HepG2 (cell line): ENCODE data around the gene CLEC19A. TPM values are rescaled to one million over a fixed set of nuclear protein-coding genes. Genes with fewer than 3 reads are reported as not detected.
A peak's percentile ranks its signal among the peaks of the same experiment; 100 is the strongest.

Experiments used
- BRD4 ChIP-seq: sonication (generic); formaldehyde crosslinking; IDR thresholded peaks from 2 replicates; pipeline ENCODE4 v1.4.0; 2020; ENCODE audit warnings: missing genetic modification reagents
- EED ChIP-seq: sonication (generic); formaldehyde crosslinking; IDR thresholded peaks from 2 replicates; pipeline ENCODE4 v1.5.0; 2020; ENCODE audit warnings: mild to moderate bottlenecking, missing genetic modification reagents
- FOSL1 ChIP-seq: sonication (generic); formaldehyde crosslinking; IDR thresholded peaks from 2 replicates; pipeline ENCODE4 v1.9.0; 2021; ENCODE audit warnings: missing genetic modification reagents, borderline replicate concordance
- NR2F1 ChIP-seq, 2 experiments: fragments of 450-650 bp in 1 of 2; formaldehyde crosslinking in 1 of 2; IDR thresholded peaks; 2 replicates each; pipeline versions ENCODE4 v1.5.0 to v1.6.1; 2016 to 2020; ENCODE audit warnings: mild to moderate bottlenecking in 1 of 2, missing compliant biosample characterization in 1 of 2, missing genetic modification reagents in 1 of 2, moderate library complexity in 1 of 2
- REL ChIP-seq: sonication (generic); formaldehyde crosslinking; conservative IDR thresholded peaks from 2 replicates; pipeline ENCODE4 v1.8.0; 2022; ENCODE audit warnings: mild to moderate bottlenecking, missing genetic modification reagents, moderate library complexity
- XBP1 ChIP-seq: sonication (generic); formaldehyde crosslinking; IDR thresholded peaks from 2 replicates; pipeline ENCODE4 v1.5.0; 2020; ENCODE audit warnings: missing genetic modification reagents
- ZNF124 ChIP-seq: sonication (generic); formaldehyde crosslinking; IDR thresholded peaks from 2 replicates; pipeline ENCODE4 v1.4.0; 2020; ENCODE audit warnings: missing genetic modification reagents
- ZNF781 ChIP-seq: sonication (generic); formaldehyde crosslinking; IDR thresholded peaks from 2 replicates; pipeline ENCODE4 v1.5.1; 2020; ENCODE audit warnings: borderline replicate concordance, mild to moderate bottlenecking, missing genetic modification reagents; ENCODE audit errors: not compliant biosample characterization
- polyA plus RNA-seq, 8 experiments: library from polyadenylated mRNA; depleted of rRNA in 3 of 8; stranded (reverse) in 7 of 8; unstranded in 1 of 8; fragments of >200 nt; fragmentation: Illumina TruSeq in 4 of 8; extraction: Trizol in 4 of 8; gene quantifications; 2 replicates each; pipeline versions ENCODE4 v1.2.1 to v1.2.3, GENCODE V29; 2011 to 2016; ENCODE audit warnings: low read depth in 4 of 8, missing spikeins in 1 of 8, mixed read lengths in 1 of 8; ENCODE audit not compliant: insufficient read depth in 1 of 8
- total RNA-seq, 5 experiments: library from RNA; depleted of rRNA; stranded (reverse); fragments of >200 nt; fragmentation: Illumina TruSeq; extraction: Trizol; gene quantifications; 2 replicates each; pipeline ENCODE4 v1.2.3, GENCODE V29; 2016; ENCODE audit warnings: low read depth in 1 of 5
- TF ChIP-seq, protein P1 (sequence below): sonication (generic); formaldehyde crosslinking; IDR thresholded peaks from 2 replicates; pipeline ENCODE4 v1.4.0; 2020; ENCODE audit warnings: missing genetic modification reagents
- TF ChIP-seq, protein P2 (sequence below): sonication (generic); formaldehyde crosslinking; IDR thresholded peaks from 2 replicates; pipeline ENCODE4 v1.4.0; 2020; ENCODE audit warnings: missing genetic modification reagents, borderline replicate concordance
- TF ChIP-seq, protein P3 (sequence below): sonication (generic); formaldehyde crosslinking; IDR thresholded peaks from 2 replicates; pipeline ENCODE4 v1.4.0; 2020; ENCODE audit warnings: missing genetic modification reagents, borderline replicate concordance
- TF ChIP-seq, protein P4 (sequence below): sonication (generic); formaldehyde crosslinking; IDR thresholded peaks from 2 replicates; pipeline ENCODE4 v1.4.0; 2020; ENCODE audit warnings: missing genetic modification reagents, borderline replicate concordance

CLEC19A gene
- total and polyA plus RNA-seq, 2 of the 13 experiments (the other 11 are each of a cell fraction or from before 2014, with no cell fraction given): not detected

DNA sequence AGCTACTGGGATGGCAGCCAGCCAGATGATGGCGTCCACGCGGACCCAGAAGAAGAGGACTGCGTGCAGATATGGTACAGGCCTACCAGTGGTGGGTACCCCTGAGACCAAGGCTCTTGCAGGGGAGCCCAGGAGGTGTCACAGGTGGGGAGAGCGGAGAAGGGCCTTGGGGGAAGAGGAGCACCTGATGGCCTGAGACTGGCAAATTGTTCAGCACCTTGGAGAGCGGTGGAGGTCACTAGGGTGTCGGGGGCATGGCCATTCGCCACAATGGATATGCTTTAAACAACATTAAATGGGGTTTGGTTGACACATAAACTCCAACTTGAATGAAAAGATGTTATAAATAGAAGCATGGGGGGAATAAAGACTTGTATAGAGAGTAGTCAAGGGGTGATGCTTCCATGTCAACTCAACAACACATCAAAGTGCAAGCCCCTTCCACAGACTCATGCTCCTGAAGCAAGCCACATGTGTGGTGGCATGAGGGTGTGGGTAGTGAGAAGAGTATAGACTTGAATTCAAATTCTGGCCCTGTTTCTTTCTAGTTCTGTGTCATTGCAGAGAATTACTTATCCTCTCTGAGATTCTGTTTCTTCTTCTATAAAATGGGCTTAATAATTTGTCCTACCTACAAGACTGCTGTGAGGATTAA, 22.2 kb downstream of the CLEC19A start (continued):
- TF ChIP-seq, protein P1, sequence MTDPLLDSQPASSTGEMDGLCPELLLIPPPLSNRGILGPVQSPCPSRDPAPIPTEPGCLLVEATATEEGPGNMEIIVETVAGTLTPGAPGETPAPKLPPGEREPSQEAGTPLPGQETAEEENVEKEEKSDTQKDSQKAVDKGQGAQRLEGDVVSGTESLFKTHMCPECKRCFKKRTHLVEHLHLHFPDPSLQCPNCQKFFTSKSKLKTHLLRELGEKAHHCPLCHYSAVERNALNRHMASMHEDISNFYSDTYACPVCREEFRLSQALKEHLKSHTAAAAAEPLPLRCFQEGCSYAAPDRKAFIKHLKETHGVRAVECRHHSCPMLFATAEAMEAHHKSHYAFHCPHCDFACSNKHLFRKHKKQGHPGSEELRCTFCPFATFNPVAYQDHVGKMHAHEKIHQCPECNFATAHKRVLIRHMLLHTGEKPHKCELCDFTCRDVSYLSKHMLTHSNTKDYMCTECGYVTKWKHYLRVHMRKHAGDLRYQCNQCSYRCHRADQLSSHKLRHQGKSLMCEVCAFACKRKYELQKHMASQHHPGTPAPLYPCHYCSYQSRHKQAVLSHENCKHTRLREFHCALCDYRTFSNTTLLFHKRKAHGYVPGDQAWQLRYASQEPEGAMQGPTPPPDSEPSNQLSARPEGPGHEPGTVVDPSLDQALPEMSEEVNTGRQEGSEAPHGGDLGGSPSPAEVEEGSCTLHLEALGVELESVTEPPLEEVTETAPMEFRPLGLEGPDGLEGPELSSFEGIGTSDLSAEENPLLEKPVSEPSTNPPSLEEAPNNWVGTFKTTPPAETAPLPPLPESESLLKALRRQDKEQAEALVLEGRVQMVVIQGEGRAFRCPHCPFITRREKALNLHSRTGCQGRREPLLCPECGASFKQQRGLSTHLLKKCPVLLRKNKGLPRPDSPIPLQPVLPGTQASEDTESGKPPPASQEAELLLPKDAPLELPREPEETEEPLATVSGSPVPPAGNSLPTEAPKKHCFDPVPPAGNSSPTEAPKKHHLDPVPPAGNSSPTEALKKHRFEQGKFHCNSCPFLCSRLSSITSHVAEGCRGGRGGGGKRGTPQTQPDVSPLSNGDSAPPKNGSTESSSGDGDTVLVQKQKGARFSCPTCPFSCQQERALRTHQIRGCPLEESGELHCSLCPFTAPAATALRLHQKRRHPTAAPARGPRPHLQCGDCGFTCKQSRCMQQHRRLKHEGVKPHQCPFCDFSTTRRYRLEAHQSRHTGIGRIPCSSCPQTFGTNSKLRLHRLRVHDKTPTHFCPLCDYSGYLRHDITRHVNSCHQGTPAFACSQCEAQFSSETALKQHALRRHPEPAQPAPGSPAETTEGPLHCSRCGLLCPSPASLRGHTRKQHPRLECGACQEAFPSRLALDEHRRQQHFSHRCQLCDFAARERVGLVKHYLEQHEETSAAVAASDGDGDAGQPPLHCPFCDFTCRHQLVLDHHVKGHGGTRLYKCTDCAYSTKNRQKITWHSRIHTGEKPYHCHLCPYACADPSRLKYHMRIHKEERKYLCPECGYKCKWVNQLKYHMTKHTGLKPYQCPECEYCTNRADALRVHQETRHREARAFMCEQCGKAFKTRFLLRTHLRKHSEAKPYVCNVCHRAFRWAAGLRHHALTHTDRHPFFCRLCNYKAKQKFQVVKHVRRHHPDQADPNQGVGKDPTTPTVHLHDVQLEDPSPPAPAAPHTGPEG: no peak
- TF ChIP-seq XBP1 (CRISPR knock-in tag) (no peak), ZNF124 (CRISPR knock-in tag) (no peak), EED (CRISPR knock-in tag) (no peak), ZNF781 (CRISPR knock-in tag) (no peak), NR2F1 (CRISPR knock-in tag; IDR thresholded peaks at IDR 0.05) (peak in 1 of 2 experiments; percentile 76; a peak in 2 of 4 replicates), FOSL1 (CRISPR knock-in tag) (no peak), REL (CRISPR knock-in tag) (no peak), BRD4 (CRISPR knock-in tag) (no peak)
- TF ChIP-seq, protein P2, sequence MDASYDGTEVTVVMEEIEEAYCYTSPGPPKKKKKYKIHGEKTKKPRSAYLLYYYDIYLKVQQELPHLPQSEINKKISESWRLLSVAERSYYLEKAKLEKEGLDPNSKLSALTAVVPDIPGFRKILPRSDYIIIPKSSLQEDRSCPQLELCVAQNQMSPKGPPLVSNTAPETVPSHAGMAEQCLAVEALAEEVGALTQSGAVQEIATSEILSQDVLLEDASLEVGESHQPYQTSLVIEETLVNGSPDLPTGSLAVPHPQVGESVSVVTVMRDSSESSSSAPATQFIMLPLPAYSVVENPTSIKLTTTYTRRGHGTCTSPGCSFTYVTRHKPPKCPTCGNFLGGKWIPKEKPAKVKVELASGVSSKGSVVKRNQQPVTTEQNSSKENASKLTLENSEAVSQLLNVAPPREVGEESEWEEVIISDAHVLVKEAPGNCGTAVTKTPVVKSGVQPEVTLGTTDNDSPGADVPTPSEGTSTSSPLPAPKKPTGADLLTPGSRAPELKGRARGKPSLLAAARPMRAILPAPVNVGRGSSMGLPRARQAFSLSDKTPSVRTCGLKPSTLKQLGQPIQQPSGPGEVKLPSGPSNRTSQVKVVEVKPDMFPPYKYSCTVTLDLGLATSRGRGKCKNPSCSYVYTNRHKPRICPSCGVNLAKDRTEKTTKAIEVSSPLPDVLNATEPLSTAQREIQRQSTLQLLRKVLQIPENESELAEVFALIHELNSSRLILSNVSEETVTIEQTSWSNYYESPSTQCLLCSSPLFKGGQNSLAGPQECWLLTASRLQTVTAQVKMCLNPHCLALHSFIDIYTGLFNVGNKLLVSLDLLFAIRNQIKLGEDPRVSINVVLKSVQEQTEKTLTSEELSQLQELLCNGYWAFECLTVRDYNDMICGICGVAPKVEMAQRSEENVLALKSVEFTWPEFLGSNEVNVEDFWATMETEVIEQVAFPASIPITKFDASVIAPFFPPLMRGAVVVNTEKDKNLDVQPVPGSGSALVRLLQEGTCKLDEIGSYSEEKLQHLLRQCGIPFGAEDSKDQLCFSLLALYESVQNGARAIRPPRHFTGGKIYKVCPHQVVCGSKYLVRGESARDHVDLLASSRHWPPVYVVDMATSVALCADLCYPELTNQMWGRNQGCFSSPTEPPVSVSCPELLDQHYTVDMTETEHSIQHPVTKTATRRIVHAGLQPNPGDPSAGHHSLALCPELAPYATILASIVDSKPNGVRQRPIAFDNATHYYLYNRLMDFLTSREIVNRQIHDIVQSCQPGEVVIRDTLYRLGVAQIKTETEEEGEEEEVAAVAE (CRISPR knock-in tag): 0 out of 2 replicates have a peak, but pooled peaks have one; percentile 29
- TF ChIP-seq, protein P3, sequence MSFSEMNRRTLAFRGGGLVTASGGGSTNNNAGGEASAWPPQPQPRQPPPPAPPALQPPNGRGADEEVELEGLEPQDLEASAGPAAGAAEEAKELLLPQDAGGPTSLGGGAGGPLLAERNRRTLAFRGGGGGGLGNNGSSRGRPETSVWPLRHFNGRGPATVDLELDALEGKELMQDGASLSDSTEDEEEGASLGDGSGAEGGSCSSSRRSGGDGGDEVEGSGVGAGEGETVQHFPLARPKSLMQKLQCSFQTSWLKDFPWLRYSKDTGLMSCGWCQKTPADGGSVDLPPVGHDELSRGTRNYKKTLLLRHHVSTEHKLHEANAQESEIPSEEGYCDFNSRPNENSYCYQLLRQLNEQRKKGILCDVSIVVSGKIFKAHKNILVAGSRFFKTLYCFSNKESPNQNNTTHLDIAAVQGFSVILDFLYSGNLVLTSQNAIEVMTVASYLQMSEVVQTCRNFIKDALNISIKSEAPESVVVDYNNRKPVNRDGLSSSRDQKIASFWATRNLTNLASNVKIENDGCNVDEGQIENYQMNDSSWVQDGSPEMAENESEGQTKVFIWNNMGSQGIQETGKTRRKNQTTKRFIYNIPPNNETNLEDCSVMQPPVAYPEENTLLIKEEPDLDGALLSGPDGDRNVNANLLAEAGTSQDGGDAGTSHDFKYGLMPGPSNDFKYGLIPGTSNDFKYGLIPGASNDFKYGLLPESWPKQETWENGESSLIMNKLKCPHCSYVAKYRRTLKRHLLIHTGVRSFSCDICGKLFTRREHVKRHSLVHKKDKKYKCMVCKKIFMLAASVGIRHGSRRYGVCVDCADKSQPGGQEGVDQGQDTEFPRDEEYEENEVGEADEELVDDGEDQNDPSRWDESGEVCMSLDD (CRISPR knock-in tag): no peak
- TF ChIP-seq, protein P4, sequence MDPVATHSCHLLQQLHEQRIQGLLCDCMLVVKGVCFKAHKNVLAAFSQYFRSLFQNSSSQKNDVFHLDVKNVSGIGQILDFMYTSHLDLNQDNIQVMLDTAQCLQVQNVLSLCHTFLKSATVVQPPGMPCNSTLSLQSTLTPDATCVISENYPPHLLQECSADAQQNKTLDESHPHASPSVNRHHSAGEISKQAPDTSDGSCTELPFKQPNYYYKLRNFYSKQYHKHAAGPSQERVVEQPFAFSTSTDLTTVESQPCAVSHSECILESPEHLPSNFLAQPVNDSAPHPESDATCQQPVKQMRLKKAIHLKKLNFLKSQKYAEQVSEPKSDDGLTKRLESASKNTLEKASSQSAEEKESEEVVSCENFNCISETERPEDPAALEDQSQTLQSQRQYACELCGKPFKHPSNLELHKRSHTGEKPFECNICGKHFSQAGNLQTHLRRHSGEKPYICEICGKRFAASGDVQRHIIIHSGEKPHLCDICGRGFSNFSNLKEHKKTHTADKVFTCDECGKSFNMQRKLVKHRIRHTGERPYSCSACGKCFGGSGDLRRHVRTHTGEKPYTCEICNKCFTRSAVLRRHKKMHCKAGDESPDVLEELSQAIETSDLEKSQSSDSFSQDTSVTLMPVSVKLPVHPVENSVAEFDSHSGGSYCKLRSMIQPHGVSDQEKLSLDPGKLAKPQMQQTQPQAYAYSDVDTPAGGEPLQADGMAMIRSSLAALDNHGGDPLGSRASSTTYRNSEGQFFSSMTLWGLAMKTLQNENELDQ (CRISPR knock-in tag): 0 out of 2 replicates have a peak, but pooled peaks have one; percentile 8
